AG20443 (cell line): ENCODE measurements around the gene HHIPL2.
A peak's percentile ranks its signal among the peaks of the same experiment; 100 is the strongest.
"Not testable (repeated sequence)": the region's sequence is repeated elsewhere in the genome, so short reads cannot be mapped to it uniquely, and the experiment has no call there.

Experiments used
- DNase-seq: peaks from one replicate; pipeline ENCODE4 v3.0.0; 2012; ENCODE audit warnings: low spot score, mixed read lengths

HHIPL2 gene

GRCh38 chr1:222539951-222540597 lies 7.8 kb downstream of the HHIPL2 start:
- DNase-seq, result peak; percentile 24

GRCh38 chr1:222535455-222535854 lies 12.4 kb downstream of the HHIPL2 start:
- DNase-seq, result no peak

DNA sequence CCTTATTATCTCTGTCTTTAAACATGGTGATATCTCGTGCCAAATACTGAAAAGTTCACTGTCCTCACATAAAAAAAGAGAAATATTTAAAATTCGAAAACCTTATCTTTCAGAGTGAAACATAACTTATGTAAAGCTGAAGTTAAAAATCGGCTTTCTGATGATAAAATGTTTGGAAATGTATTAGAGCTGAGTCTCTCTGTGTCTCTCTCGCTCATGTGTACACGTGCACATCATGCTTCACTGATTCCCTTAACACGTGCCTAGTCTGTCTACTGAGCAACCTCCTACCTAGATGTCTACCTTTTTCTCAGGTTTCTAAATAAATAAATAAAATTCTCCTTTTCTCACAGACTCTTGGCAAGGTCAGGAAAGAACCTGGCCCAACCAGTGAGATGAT lies 17.1 kb downstream of the HHIPL2 start:
- no peak for DNase-seq

GRCh38 chr1:222529916-222530315 lies 18.0 kb downstream of the HHIPL2 start:
- no peak for DNase-seq

DNA sequence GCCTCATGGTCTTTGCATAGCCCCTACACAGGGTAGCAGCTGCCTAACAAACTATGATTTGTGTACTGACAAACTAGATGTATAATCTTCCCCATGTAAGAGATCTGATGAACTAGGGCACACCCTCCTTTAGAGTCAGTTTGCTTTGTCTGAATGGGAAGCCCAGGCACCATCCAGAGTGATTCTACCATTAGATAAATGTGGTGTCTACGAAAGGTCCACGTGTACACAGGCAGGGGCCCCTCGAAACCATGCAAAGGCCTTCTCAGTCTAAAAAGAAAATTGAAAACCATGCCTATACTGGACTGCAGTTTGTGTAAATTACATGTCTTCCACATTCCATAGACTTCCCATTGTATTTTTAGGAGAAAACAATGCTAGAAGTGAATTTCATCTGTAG lies 18.7 kb downstream of the HHIPL2 start:
- no peak for DNase-seq

- no peak for DNase-seq
Measured at GRCh38 chr1:222525951-222526350, 22.0 kb downstream of the HHIPL2 start.

DNA sequence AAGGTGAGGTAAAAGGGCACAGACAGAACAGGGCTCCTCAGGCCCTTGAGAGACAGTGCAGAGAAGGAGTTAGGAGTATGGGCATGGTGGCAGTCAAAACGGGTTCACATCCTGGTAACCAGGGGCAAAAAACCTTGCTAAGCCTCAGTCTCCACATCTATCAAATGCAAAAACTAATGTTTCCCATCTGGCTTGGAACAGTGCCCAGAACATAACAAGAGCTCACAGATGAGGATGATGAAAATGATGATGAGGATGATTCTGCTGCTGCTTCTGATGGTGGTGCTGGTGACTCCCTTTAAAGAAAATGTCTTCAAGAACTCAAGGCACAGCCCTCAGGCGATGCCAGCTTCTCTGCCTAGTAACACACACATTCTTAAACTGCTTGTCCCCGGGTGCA lies 24.1 kb downstream of the HHIPL2 start:
- DNase-seq, result no peak

DNA sequence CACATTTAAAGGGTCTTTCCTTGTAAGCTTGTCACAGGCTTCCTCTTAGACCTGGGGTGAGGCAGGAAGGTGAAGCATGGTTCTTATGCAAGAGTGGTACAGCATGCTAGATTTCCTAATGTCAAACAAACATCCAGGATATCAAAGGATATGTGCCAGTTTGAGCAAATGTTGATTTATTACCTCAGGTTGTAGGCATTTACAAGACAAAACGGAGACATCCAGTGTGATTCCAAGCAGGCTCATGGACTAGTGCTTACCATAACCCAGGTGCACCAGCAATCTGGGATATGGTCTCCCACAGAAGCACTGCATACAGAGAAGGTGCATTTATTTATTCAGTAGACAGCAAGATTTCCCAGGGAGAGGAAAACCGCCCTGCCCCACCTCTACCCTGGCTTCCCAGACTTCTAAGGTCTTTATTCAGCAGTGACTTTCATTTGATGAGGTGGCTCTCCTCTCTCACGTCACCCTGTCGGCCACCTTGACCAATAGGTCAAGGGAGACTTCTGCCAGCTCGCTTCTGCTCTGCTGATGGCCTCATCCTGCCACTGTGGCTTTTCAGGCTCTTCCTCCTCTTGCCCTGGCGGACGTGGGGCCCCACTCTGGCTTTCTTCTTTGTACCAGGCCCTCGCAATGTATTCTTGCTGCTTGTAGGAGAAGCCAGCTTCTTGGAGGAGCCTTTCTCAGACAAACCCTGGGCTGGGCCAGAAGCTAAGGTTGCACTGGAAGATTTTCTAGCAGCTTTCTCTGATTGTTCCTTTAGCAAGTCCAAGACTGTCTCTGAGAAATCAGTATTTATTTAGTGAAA lies 25.6 kb downstream of the HHIPL2 start:
- no peak for DNase-seq

DNA sequence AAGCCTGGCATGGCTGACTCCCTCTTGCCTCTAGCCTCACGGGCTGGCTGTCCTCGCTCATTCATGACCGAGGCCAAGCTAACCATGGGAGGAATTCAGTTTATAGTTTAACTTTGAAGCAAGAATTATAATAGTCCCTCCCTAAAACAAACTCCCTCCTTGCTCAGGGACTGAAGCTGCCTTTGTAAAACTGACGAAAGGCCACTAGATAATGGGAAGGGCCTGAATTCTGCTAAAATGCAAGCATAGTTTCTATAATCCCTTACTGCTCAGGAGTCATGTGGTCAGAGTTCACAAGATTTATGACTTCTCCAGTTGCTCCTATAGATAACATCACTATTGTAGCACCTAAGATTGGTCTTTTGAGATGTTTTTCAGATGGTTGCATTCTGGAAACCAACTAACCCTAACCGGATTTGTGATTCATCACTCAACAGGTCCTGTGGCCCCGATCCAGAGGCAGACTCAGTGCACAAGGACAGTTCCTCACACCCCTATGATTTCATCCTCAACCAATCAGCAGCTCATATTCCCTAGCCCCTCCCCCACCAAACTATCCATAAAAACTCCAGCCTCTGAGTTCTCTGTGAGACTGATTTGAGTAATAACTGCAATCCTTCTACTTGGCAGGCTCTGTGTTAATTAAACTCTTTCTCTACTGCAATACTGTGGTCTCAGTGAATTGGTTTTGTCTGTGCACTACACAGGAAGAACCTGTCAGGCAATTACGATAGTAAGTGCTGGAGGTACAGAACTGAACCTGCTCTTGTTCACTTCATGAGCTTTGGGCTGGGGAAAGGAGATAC lies 26.4 kb downstream of the HHIPL2 start:
- no peak for DNase-seq

DNA sequence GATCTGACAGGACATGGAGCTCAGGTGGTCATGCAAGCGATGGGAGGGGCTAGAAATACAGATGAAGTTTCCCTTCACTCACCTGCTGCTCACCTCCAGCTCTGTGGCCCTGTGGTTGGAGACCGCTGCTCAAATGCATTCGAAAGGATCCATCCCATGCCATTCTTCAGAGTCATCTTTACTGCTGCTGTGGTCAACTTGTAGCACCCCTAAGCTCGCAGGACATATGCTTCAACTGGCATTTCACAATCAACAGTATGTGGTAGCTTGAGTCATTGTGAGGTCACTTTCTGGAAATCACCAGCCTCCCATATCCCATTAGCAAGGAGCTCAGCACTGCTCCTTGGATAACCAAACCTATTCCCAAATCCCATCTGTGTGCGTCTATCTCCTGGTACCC lies 58.4 kb downstream of the HHIPL2 start:
- not testable (repeated sequence) for DNase-seq

- DNase-seq, result not testable (repeated sequence)
Measured at GRCh38 chr1:222487774-222488173, 60.1 kb downstream of the HHIPL2 start.

- not testable (repeated sequence) for DNase-seq
Measured at GRCh38 chr1:222484005-222484404, 63.9 kb downstream of the HHIPL2 start.

- DNase-seq, result not testable (repeated sequence)
Measured at GRCh38 chr1:222479567-222479966, 68.3 kb downstream of the HHIPL2 start.

- peak; percentile 6 for DNase-seq
Measured at GRCh38 chr1:222476436-222476835, 71.5 kb downstream of the HHIPL2 start.

- not testable (repeated sequence) for DNase-seq
Measured at GRCh38 chr1:222473717-222474116, 74.2 kb downstream of the HHIPL2 start.

DNA sequence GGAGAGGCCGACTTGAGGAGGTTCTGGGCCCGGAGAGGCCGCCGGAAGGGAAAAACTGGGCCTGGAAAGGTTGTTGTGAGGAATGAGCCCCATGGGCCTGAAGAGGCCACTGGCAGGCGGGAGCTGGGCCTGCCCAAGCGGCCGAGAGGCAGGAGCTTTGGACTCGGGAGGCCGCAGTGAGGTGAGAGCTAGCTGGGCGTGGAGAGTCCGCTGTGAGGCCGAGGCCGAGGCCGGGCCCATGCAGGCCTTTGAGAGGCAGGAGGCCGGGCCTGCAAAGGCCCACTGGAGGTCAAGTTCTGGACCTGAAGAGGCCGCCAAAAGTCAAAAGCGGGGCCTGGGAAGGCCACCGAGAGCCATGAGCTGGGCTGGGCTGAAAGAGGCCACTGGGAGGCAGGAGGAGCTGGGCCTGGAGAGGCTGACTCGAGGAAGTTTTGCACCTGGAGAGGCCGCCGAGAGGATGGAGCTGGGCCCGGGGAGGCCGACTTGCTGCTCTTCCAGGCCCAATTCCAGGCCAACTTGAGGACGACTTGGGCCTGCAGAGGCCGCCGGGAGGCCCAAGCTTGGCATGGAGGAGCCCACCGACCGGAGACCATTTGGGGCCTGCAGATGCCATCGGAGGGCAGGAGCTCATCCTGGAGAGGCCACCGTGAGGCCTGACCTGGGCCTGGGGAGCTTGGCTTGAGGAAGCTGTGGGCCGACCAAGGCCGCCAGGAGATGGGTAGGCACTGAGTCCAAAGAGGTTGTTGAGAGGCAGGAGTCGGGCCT lies 74.9 kb downstream of the HHIPL2 start:
- DNase-seq, result not testable (repeated sequence)
